Measurements from ENCODE around the gene LCAT. TPM values are rescaled to one million over a fixed set of nuclear protein-coding genes. Genes with fewer than 3 reads are reported as not detected.
A peak's percentile ranks its signal among the peaks of the same experiment; 100 is the strongest.

The LCAT gene
- 10 to 100 TPM in 1 of 4 donors, 1 to 10 TPM in 3; 3.6 to 19.0 (median 4.6) TPM for total RNA-seq

- TF ChIP-seq CTCF (IDR thresholded peaks at IDR 0.05) (no peak), POLR2A (IDR thresholded peaks at IDR 0.05) (no peak)
- peaks cover 0 to 33% (median 6%) of the 10 kb centered on the region in 4 donors for H3K4me1 ChIP-seq
Observed at GRCh38 chr16:67943619-67944504, at the start of gene LCAT. LCAT (minus strand) TSS chr16:67944120; CDS start chr16:67944101, 19 bp downstream.

GRCh38 chr16:67993207-67994039 lies 49.5 kb upstream of the LCAT start:
- Histone ChIP-seq H3K36me3 (no peaks in the 10 kb centered on the region), H3K4me1 (peaks cover 3 to 19% (median 11%) of the 10 kb centered on the region in 4 donors), H3K27me3 (no peaks in the 10 kb centered on the region), H3K27ac (peak overlapping the region; percentile 36 to 81 (median 72)), H3K4me3 (peak overlapping the region in 3 of 4 donors; percentile 13 to 51 (median 45)), H3K9me3 (no peaks in the 10 kb centered on the region)
- TF ChIP-seq POLR2A (IDR thresholded peaks at IDR 0.05) (peak in 1 of 2 donors; percentile 42), CTCF (IDR thresholded peaks at IDR 0.05) (peak; percentile 96 to 99 (median 98))
- DNase-seq: peak; percentile 85 to 94 (median 86)

More at GRCh38 chr16:67943619-67944504, at the start of gene LCAT:
- no peaks in the 10 kb centered on the region for H3K9me3 ChIP-seq
- no peak for DNase-seq
- peak within 1 kb of the TSS; percentile 22 to 72 (median 48) for H3K27ac ChIP-seq
- peaks cover 0 to 50% (median 0%) of the 10 kb centered on the region in 3 donors for H3K36me3 ChIP-seq
- no peaks in the 10 kb centered on the region for H3K27me3 ChIP-seq
- H3K4me3 ChIP-seq: no peak within 1 kb of the TSS

- H3K9me3 ChIP-seq: no peaks in the 10 kb centered on the region
- H3K27ac ChIP-seq: peak overlapping the region; percentile 36 to 81 (median 72)
- TF ChIP-seq POLR2A (IDR thresholded peaks at IDR 0.05): no peak
- TF ChIP-seq CTCF (IDR thresholded peaks at IDR 0.05): no peak
- peak overlapping the region in 2 of 4 donors; percentile 13 to 51 for H3K4me3 ChIP-seq
- peaks cover 3 to 19% (median 8%) of the 10 kb centered on the region in 4 donors for H3K4me1 ChIP-seq
- H3K27me3 ChIP-seq: no peaks in the 10 kb centered on the region
- no peaks in the 10 kb centered on the region for H3K36me3 ChIP-seq
- no peak for DNase-seq
Observed at GRCh38 chr16:67992661-67993206, 48.8 kb upstream of the LCAT start.

- H3K4me3 ChIP-seq: no peak overlapping the region
- peaks cover 3 to 12% (median 10%) of the 10 kb centered on the region in 4 donors for H3K4me1 ChIP-seq
- H3K9me3 ChIP-seq: no peaks in the 10 kb centered on the region
- no peak overlapping the region for H3K27ac ChIP-seq
- TF ChIP-seq CTCF (IDR thresholded peaks at IDR 0.05): no peak
- TF ChIP-seq POLR2A (IDR thresholded peaks at IDR 0.05): no peak
- H3K27me3 ChIP-seq: no peaks in the 10 kb centered on the region
- no peak for DNase-seq
- no peaks in the 10 kb centered on the region for H3K36me3 ChIP-seq
Observed at GRCh38 chr16:67990018-67990386, 46.1 kb upstream of the LCAT start.

- Histone ChIP-seq H3K27me3 (no peaks in the 10 kb centered on the region), H3K36me3 (no peaks in the 10 kb centered on the region), H3K4me3 (no peak overlapping the region), H3K4me1 (peaks cover 3 to 18% (median 10%) of the 10 kb centered on the region in 4 donors), H3K27ac (no peak overlapping the region), H3K9me3 (no peaks in the 10 kb centered on the region)
- no peak for DNase-seq
- TF ChIP-seq POLR2A (IDR thresholded peaks at IDR 0.05) (no peak), CTCF (IDR thresholded peaks at IDR 0.05) (no peak)
Observed at GRCh38 chr16:67989322-67990017, 45.5 kb upstream of the LCAT start.

Data from Peyer's patch (tissue), 4 donors.